Spleen (tissue), 11 donors: ENCODE data around the gene FAM221B. TPM values are rescaled to one million over a fixed set of nuclear protein-coding genes. Genes with fewer than 3 reads are reported as not detected.

Experiments used
- polyA plus RNA-seq, 3 donors: library from polyadenylated mRNA; stranded (reverse); fragments of 200-250 nt; gene quantifications; one replicate each; pipeline ENCODE4 v1.2.1, GENCODE V29; 2013
- small RNA-seq, 4 donors: library from RNA; depleted of rRNA; stranded (forward); fragments of <200 nt; gene quantifications; one replicate each; pipeline ENCODE3, GENCODE V24; 2016
- total RNA-seq, 7 donors: library from RNA; depleted of rRNA in 3 of 7; stranded (reverse); fragments of >200 nt in 3 of 7; fragmentation: NEBNext Ultra II Directional in 4 of 7; extraction: Animal tissue kit (Norgen Biotek cat#: 25700) in 4 of 7; gene quantifications; one replicate each; pipeline versions ENCODE4 v1.1.0 to v1.2.1, GENCODE V29; 2016 to 2021
- donor health status: healthy with polysubstance abuse.
- donor health status: DM: no; HTN: no; CAD: no; lungs with moderate emphysema.
- donor health status: DM: no; HTN: no; CAD: no.
- donor health status: Bipolar disorder and iron deficiency.
- donor health status: healthy.
- donor health status: DM: no; HTN: no; CAD: no.
- donor health status: DM: yes; HTN: yes; CAD: no.

Gene FAM221B
- total and polyA plus RNA-seq, 10 donors: not detected

Small RNAs within 50 kb of the gene (small RNA-seq; reads per million reads assigned to genes)
- 0 reads per million in 4 donors for gene HINT2

Other genes starting within 250 kb of the FAM221B start
- 10 to 100 TPM; 24.8 to 47.1 (median 31.8) TPM for gene TESK1, start 223.5 kb downstream of the FAM221B start, total RNA-seq
- gene TESK1, start 223.5 kb downstream of the FAM221B start, polyA plus RNA-seq: 10 to 100 TPM; 15.6 to 34.7 (median 22.7) TPM
- gene CD72, start 210.3 kb downstream of the FAM221B start, total RNA-seq: 100 to 1,000 TPM in 5 of 7 donors, 10 to 100 TPM in 2; 74.4 to 160 (median 127) TPM
- gene CD72, start 210.3 kb downstream of the FAM221B start, polyA plus RNA-seq: 100 to 1,000 TPM in 2 of 3 donors, 10 to 100 TPM in 1; 97.4 to 159 (median 115) TPM
- 10 to 100 TPM; 24.2 to 44.9 (median 27.5) TPM for gene SIT1, start 177.8 kb downstream of the FAM221B start, total RNA-seq
- 10 to 100 TPM; 71.7 to 82.7 (median 82.7) TPM for gene SIT1, start 177.8 kb downstream of the FAM221B start, polyA plus RNA-seq
- gene RMRP, start 170.7 kb downstream of the FAM221B start, total RNA-seq: over 10,000 TPM in 5 of 7 donors, 1,000 to 10,000 TPM in 2; 5,541 to 28,996 (median 23,209) TPM
- 100 to 1,000 TPM in 1 of 3 donors, 10 to 100 TPM in 1, not detected in 1; 42.1 to 285 TPM for gene RMRP, start 170.7 kb downstream of the FAM221B start, polyA plus RNA-seq
- 10 to 100 TPM; 14.4 to 24.2 (median 20.8) TPM for gene CCDC107, start 170.4 kb downstream of the FAM221B start, total RNA-seq
- 10 to 100 TPM; 35.3 to 46.9 (median 37.0) TPM for gene CCDC107, start 170.4 kb downstream of the FAM221B start, polyA plus RNA-seq
- gene ARHGEF39, start 163.5 kb downstream of the FAM221B start, total RNA-seq: 1 to 10 TPM in 6 of 7 donors, under 1 TPM in 1; 0.95 to 2.8 (median 1.4) TPM
- 1 to 10 TPM in 2 of 3 donors, under 1 TPM in 1; 0.89 to 2.9 (median 1.1) TPM for gene ARHGEF39, start 163.5 kb downstream of the FAM221B start, polyA plus RNA-seq
- not detected for gene CA9, start 154.8 kb downstream of the FAM221B start, total RNA-seq
- gene CA9, start 154.8 kb downstream of the FAM221B start, polyA plus RNA-seq: under 1 TPM in 2 of 3 donors, not detected in 1; 0.26 to 0.30 TPM
- 100 to 1,000 TPM in 2 of 7 donors, 10 to 100 TPM in 5; 43.1 to 231 (median 79.2) TPM for gene TPM2, start 138.8 kb downstream of the FAM221B start, total RNA-seq
- 100 to 1,000 TPM; 148 to 237 (median 190) TPM for gene TPM2, start 138.8 kb downstream of the FAM221B start, polyA plus RNA-seq
- gene TLN1, start 96.5 kb downstream of the FAM221B start, total RNA-seq: 100 to 1,000 TPM; 356 to 881 (median 592) TPM
- gene TLN1, start 96.5 kb downstream of the FAM221B start, polyA plus RNA-seq: 100 to 1,000 TPM in 1 of 3 donors, 10 to 100 TPM in 2; 79.9 to 122 (median 95.5) TPM
- 10 to 100 TPM; 21.8 to 35.9 (median 26.0) TPM for gene CREB3, start 96.1 kb downstream of the FAM221B start, total RNA-seq
- 10 to 100 TPM; 14.7 to 26.7 (median 20.9) TPM for gene CREB3, start 96.1 kb downstream of the FAM221B start, polyA plus RNA-seq
- gene GBA2, start 79.5 kb downstream of the FAM221B start, total RNA-seq: 100 to 1,000 TPM in 1 of 7 donors, 10 to 100 TPM in 6; 70.5 to 111 (median 74.3) TPM
- gene GBA2, start 79.5 kb downstream of the FAM221B start, polyA plus RNA-seq: 10 to 100 TPM; 22.8 to 40.9 (median 37.9) TPM
- gene RGP1, start 79.4 kb downstream of the FAM221B start, total RNA-seq: 10 to 100 TPM; 19.7 to 29.2 (median 22.0) TPM
- gene RGP1, start 79.4 kb downstream of the FAM221B start, polyA plus RNA-seq: 1 to 10 TPM; 2.2 to 9.5 (median 2.5) TPM
- not detected for gene MSMP, start 74.5 kb downstream of the FAM221B start, total RNA-seq
- gene MSMP, start 74.5 kb downstream of the FAM221B start, polyA plus RNA-seq: 1 to 10 TPM in 1 of 3 donors, under 1 TPM in 2; 0.58 to 1.6 (median 0.63) TPM
- 10 to 100 TPM in 2 of 7 donors, 1 to 10 TPM in 5; 6.7 to 17.1 (median 9.2) TPM for gene NPR2, start 37.1 kb downstream of the FAM221B start, total RNA-seq
- gene NPR2, start 37.1 kb downstream of the FAM221B start, polyA plus RNA-seq: 1 to 10 TPM; 5.8 to 7.8 (median 7.3) TPM
- gene SPAG8, start 16.5 kb downstream of the FAM221B start, total RNA-seq: 1 to 10 TPM; 1.1 to 4.5 (median 2.3) TPM
- gene SPAG8, start 16.5 kb downstream of the FAM221B start, polyA plus RNA-seq: 1 to 10 TPM; 1.7 to 2.5 (median 1.7) TPM
- gene HINT2, start 13.7 kb downstream of the FAM221B start, total RNA-seq: 10 to 100 TPM; 20.1 to 32.4 (median 23.0) TPM
- gene HINT2, start 13.7 kb downstream of the FAM221B start, polyA plus RNA-seq: 10 to 100 TPM; 60.0 to 73.6 (median 69.6) TPM
- gene TMEM8B, start 496 bp upstream of the FAM221B start, total RNA-seq: 1 to 10 TPM; 2.9 to 9.8 (median 5.9) TPM
- 1 to 10 TPM; 3.2 to 8.8 (median 7.2) TPM for gene TMEM8B, start 496 bp upstream of the FAM221B start, polyA plus RNA-seq
- gene OR13J1, start 41.7 kb upstream of the FAM221B start, total RNA-seq: not detected
- not detected for gene OR13J1, start 41.7 kb upstream of the FAM221B start, polyA plus RNA-seq
- gene HRCT1, start 77.5 kb upstream of the FAM221B start, total RNA-seq: 1 to 10 TPM in 2 of 7 donors, under 1 TPM in 1, not detected in 4; 0.65 to 2.5 (median 1.6) TPM
- gene HRCT1, start 77.5 kb upstream of the FAM221B start, polyA plus RNA-seq: 1 to 10 TPM in 1 of 3 donors, under 1 TPM in 2; 0.52 to 1.1 (median 0.70) TPM
- gene SPAAR, start 80.8 kb upstream of the FAM221B start, total RNA-seq: 1 to 10 TPM in 5 of 7 donors, under 1 TPM in 2; 0.68 to 3.8 (median 1.6) TPM
- gene SPAAR, start 80.8 kb upstream of the FAM221B start, polyA plus RNA-seq: 1 to 10 TPM in 1 of 3 donors, under 1 TPM in 2; 0.46 to 1.9 (median 0.63) TPM
- gene OR2S2, start 129.4 kb upstream of the FAM221B start, total RNA-seq: not detected
- gene OR2S2, start 129.4 kb upstream of the FAM221B start, polyA plus RNA-seq: not detected
- gene RECK, start 208.2 kb upstream of the FAM221B start, total RNA-seq: 10 to 100 TPM in 4 of 7 donors, 1 to 10 TPM in 3; 9.3 to 16.0 (median 12.5) TPM
- gene RECK, start 208.2 kb upstream of the FAM221B start, polyA plus RNA-seq: 1 to 10 TPM; 2.7 to 3.6 (median 3.4) TPM